Measurements from ENCODE around the gene TBCB.

DNA sequence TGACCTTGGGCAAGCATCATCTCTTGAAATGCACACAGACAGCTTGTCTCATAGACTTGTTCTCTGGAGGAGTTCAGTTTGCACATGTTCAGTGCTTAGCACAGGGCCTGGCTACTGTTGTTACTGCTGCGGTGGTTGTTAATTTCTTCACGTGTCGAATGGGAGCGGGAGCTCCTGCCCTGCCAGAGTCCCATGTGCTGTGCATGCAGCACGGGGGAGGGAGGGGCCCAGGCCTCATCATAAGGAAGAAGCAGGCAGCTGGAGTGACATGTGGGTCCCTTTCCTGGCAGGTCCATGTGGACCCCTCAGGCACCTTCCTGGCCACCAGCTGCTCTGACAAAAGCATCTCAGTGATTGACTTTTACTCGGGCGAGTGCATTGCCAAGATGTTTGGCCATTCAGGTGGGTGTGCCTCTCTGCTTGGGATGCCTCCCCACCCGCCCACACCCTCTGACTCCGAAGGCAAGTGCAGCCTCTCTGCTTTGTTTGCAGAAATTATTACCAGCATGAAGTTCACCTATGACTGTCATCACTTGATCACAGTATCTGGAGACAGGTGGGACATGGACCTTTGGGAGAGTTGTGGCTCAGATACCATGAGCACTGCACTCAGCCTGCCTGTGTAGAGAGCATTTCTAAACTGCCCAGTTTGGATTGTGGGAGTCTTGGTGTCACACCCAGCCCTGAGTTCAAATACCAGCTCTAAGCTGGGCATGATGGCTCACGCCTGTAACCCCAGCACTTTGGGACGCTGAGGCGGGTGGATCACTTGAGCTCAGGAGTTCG, 24.2 kb upstream of the TBCB start:
- TF ChIP-seq, protein P1, sequence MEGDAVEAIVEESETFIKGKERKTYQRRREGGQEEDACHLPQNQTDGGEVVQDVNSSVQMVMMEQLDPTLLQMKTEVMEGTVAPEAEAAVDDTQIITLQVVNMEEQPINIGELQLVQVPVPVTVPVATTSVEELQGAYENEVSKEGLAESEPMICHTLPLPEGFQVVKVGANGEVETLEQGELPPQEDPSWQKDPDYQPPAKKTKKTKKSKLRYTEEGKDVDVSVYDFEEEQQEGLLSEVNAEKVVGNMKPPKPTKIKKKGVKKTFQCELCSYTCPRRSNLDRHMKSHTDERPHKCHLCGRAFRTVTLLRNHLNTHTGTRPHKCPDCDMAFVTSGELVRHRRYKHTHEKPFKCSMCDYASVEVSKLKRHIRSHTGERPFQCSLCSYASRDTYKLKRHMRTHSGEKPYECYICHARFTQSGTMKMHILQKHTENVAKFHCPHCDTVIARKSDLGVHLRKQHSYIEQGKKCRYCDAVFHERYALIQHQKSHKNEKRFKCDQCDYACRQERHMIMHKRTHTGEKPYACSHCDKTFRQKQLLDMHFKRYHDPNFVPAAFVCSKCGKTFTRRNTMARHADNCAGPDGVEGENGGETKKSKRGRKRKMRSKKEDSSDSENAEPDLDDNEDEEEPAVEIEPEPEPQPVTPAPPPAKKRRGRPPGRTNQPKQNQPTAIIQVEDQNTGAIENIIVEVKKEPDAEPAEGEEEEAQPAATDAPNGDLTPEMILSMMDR (IDR thresholded peaks at IDR 0.05; ENCODE audit: extremely low read depth in 1 of 2, insufficient read depth in 1 of 2, low read depth in 1 of 2, low read length in 2 of 2) = no peak
- TF ChIP-seq POLR2A (IDR thresholded peaks at IDR 0.05; ENCODE audit: low read depth, low read length) (no peak), POLR2AphosphoS5 (IDR thresholded peaks at IDR 0.05; ENCODE audit: insufficient read depth, low read depth, low read length) (no peak), MYC (IDR thresholded peaks at IDR 0.05; ENCODE audit: low read depth, low read length) (no peak), EZH2 (IDR thresholded peaks at IDR 0.05; ENCODE audit: borderline replicate concordance, low read depth, low read length, severe bottlenecking) (no peak), JUN (IDR thresholded peaks at IDR 0.05; ENCODE audit: borderline replicate concordance, insufficient read depth, insufficient read length, low read depth) (no peak)

Data from endothelial cell of umbilical vein (primary cell).